ENCODE data around the gene C4orf50.
"Not testable (repeated sequence)": the region's sequence is repeated elsewhere in the genome, so short reads cannot be mapped to it uniquely, and the experiment has no call there.

DNA sequence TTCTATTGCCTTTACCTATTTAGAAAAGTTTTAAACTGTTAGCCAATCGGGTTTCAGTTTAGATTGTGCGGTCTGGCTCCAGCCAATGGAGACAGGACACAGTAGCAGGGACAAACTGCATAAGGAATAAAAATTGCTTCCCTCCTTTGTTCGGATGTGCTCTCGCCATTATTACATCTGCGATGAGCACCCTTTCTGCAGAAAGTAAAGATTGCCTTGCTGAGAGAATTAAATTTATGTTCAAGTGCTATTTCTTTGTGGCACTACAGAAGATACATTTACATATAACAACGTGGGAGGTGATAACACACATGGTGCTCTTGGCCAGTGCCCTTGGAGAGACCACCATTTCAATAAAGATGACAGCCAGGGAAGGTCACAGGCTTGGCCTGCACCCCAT is 71.6 kb downstream of the C4orf50 start:
- not testable (repeated sequence) for TF ChIP-seq CTCF, EP300, POLR2A (IDR thresholded peaks at IDR 0.05)

Data from tibial nerve (tissue), 4 donors.